GM12892 (cell line): ENCODE measurements around the gene UBASH3A.

Source experiments
- POLR2A ChIP-seq: IDR thresholded peaks from 2 replicates; pipeline ENCODE4 v1.6.1; 2011; ENCODE audit warnings: low read depth, low read length, control low read depth
- POLR2AphosphoS5 ChIP-seq: IDR thresholded peaks from 2 replicates; pipeline ENCODE4 v1.6.1; 2011; ENCODE audit warnings: low read depth, low read length, control low read depth
- TAF1 ChIP-seq: IDR thresholded peaks from 2 replicates; pipeline ENCODE4 v1.6.1; 2011; ENCODE audit warnings: low read depth, mild to moderate bottlenecking, control low read depth, low read length, borderline replicate concordance

GRCh38 chr21:42414553-42414927, 10.8 kb downstream of the UBASH3A start:
- no peak for TF ChIP-seq TAF1
- 0 out of 2 replicates have a peak, but pooled peaks have one; percentile 3 for TF ChIP-seq POLR2AphosphoS5
- no peak for TF ChIP-seq POLR2A
